Vagina (tissue), 2 donors: Measurements from ENCODE around the gene ONECUT3.

Experiments used
- CTCF ChIP-seq, 3 experiments: fragments of 450-650 bp in 2 of 3; fragments of 200-600 bp in 1 of 3; sonication (generic) in 1 of 3; IDR thresholded peaks; one replicate each; pipeline ENCODE4 v1.5.1; 2017 to 2019; ENCODE audit warnings: antibody characterized with exemption in 3 of 3, mild to moderate bottlenecking in 2 of 3, moderate library complexity in 2 of 3
- POLR2A ChIP-seq, 2 donors: fragments of 450-650 bp; IDR thresholded peaks; one replicate each; pipeline ENCODE4 v1.6.1; 2017; ENCODE audit warnings: antibody characterized with exemption in 2 of 2, mild to moderate bottlenecking in 2 of 2, moderate library complexity in 2 of 2
- POLR2AphosphoS5 ChIP-seq, 2 donors: sonication (generic); formaldehyde crosslinking; IDR thresholded peaks; one replicate each; pipeline ENCODE4 v1.9.0; 2017; ENCODE audit warnings: antibody characterized with exemption in 2 of 2, mild to moderate bottlenecking in 2 of 2, low read depth in 1 of 2; ENCODE audit not compliant: insufficient read depth in 1 of 2

DNA sequence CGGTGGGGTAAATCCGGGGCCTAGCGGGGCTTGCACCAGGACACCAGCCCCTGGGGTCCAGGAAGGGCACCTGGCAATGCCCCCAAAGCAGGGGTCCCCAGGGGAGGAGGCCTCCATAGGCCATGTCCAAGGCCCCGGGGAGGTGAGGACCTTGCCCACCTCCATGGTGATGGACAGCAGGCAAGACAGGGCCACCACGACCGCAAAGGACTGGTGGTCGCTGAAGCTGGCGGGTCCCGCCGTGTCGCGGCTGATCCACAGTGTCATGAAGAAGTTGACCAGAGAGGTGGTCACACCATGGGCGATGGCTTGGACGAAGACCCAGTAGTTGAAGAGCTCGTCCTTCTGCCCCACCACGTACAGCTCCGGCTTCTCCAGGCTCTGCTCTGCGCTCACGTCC is 32.0 kb downstream of the ONECUT3 start:
- TF ChIP-seq CTCF (IDR thresholded peaks at IDR 0.05): no peak
- TF ChIP-seq POLR2A (IDR thresholded peaks at IDR 0.05): no peak
- no peak for TF ChIP-seq POLR2AphosphoS5 (IDR thresholded peaks at IDR 0.05; ENCODE audit: insufficient read depth in 1 of 2, low read depth in 1 of 2)
